Stimulated activated CD8-positive, alpha-beta memory T cell treated with anti-CD3 and anti-CD28 coated beads, Interleukin-2, amount 100 ng/mL, for 48 hours (primary cell): ENCODE data around the gene PICK1.
"Not testable (repeated sequence)": the region's sequence is repeated elsewhere in the genome, so short reads cannot be mapped to it uniquely, and the experiment has no call there.

Experiments used
- DNase-seq, 2 donors: peaks; one replicate each; pipeline ENCODE4 v3.0.0-alpha.2; 2020; ENCODE audit warnings: low read depth in 2 of 2

PICK1 gene

DNA sequence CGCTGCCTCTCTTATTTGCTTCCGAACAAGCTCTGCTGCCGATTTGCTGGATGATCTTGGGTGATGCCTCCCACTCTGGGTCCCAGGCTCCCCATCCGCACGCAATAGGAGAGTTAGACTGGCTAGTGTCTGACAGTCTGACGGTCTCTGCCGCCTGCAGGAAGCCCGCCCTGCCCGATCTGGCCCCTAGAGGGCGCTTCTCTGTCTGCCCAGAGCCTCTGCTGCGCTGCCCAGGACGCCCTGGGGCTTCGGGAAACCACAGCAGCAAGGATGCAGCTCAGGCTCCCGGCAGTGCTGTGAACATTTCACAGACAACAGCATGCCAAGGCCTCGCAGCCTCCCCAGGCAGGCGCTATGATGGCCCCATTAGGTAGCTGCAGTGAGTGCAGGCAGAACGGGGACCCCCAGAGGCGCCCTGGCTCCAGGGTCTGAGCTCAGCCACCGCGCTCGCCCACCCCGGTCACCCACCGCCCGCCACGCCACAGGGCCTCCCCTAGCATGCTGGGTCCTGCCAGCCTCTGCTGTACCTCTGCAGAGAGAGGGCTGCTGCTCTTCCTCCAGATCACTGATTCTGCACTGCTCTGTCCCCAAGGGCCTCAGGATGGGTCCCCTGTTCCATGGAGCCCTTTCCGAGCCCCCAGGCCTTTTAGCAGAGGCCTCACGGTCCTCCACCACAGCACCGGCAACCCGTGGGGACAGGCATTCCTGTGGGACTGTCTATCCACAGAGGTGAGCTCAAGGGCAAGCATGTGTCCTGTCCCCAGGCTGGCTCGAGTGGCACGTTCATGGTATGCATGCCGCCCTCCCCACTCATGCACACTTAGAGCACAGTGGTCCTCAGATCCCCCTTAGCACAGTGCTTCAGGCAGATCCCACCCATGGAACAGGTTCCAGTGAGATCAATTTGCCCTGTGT, 57.5 kb downstream of the PICK1 start:
- DNase-seq: peak; percentile 73 to 75

DNA sequence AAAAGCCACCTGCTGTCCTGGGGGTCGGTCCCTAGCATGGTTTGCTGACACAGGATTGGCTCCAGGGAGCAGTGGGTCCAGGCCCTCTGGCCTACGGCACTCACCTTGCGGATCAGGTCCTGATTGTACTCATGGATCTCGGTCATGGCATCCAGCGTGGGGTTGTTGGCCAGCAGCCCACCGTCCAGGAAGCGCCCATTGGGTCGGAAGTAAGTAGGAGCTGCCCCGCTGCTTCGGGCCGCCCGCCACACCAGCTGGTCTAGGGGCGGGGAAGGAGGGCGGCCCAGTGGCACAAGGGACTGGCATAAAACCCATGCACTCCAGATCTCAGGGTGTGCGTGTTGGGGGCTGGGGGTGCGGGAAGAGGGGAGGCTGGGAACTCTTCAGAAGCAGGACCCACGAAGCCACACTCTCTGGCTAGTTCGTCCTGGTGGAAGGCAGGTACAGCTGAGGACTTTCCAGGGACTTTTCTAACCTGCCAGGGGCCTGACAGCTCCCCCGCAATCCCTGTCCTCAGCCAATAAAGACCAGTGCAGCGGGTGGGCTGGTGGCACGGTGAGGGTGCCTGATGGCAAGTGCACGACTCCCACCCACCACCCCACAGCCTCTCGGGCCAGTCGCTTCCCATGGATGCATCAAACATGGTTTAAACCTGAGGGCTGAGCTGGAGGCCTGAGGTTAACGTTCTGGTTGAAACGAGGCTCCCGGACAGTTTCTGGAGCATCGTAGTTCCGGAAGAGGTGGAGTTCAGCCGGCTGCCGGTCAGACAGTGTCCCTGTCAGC, 58.4 kb downstream of the PICK1 start:
- no peak for DNase-seq

DNA sequence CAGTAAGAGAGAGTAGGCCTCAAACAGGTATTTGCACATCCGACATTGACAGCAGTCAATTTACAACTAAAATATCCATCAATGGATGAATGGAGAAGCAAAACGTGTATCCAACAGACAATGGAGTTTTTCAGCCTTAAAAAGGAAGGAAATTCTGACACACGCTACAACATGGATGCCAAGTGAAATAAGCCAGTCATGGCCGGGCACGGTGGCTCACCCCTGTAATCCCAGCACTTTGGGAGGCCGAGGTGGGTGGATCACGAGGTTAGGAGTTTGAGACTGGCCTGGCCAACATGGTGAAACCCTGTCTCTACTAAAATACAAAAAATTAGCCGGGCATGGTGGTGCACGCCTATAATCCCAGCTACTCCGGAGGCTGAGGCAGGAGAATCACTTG, 60.4 kb downstream of the PICK1 start:
- DNase-seq: not testable (repeated sequence)

DNA sequence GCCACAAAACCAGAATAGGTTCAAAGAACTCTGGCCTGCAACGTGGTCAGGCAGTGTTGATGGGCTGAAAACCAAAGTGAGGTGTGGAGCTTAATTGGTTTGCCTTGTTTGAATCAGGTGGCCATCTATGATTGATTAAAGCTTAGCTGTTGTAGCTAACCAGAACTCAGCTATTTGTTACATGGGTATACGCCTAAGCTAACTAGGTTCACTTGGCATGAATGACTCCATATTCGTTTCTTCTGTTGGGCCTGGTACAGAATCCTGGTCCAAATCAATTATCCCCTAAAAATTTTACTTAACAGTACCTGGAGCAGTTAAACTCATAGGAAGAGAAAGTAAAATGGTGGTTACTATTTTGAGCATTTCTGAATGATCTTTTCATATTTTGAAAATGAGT, 61.0 kb downstream of the PICK1 start:
- DNase-seq: no peak

DNA sequence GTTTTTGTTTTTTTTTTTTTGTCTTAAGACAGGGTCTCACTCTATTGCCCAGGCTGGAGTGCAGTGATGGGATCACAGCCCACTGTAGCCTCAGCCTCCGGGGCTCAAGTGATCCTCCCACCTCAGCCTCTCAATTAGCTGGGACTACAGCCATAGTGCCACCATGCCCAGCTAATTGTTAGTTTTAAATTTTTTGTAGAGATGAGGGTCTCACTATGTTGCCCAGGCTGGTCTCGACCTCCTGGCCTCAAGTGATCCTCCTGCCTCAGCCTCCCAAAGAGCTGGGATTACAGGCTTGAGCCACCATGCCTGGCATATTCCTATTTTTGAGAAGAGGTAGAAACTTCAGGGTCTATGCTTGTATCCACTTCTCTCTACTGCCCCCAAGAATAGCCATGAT, 61.5 kb downstream of the PICK1 start:
- not testable (repeated sequence) for DNase-seq

DNA sequence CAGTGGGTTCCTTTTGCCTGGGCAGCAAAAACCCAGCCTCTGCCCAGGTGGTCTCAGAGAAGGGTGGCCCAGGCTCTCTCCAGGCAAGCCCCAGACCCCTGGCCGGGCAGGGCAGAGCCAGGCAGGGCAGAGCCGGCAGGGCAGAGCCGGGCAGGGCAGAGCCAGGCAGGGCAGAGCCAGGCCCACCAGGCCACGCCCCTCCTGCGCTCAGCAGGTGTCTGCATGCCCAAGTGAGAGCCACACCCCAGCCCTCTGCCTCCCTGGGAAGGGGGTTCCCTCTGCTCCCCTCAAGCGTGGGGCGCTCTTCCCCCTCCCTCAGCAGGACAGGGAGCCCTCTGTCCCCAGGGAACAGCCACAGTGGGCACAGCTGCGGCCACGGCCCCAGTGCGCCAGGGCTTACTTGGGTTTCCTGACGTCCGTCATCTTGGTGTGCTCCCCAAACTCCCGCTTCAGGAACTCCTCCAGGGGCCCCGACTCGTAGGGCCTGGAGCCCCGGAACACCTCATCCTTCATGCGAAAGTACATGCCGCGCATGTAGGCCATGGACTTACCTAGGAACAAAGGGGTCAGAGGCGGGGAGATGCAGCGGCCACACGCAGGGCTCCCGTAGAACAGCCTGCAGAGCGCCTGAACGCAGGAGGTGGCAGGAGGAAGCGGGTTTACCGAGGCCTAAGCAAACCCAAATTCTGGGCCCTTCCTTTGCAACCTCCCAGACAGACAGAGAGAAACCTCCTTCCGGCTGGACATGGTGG, 63.3 kb downstream of the PICK1 start:
- no peak for DNase-seq

DNA sequence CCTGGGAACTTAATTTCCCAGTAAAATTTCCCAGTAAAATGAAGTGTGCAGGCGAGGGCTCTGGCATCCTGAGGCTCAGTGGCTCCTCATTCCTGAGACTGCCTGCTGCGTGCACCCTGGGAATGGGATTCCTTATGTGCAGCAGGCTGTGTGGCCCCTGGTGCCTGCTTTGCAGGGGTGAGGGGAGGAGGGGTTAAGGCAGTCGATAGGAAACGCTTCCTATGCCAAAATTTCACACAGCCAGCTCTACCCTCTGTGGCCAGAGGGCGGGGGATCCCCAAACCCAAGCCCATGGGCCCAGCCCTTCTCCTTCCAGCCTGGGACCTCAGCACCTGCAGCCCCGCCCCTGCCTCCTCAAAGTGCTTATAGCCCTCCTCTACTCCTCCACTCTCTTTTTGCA, 65.4 kb downstream of the PICK1 start:
- DNase-seq: no peak

DNA sequence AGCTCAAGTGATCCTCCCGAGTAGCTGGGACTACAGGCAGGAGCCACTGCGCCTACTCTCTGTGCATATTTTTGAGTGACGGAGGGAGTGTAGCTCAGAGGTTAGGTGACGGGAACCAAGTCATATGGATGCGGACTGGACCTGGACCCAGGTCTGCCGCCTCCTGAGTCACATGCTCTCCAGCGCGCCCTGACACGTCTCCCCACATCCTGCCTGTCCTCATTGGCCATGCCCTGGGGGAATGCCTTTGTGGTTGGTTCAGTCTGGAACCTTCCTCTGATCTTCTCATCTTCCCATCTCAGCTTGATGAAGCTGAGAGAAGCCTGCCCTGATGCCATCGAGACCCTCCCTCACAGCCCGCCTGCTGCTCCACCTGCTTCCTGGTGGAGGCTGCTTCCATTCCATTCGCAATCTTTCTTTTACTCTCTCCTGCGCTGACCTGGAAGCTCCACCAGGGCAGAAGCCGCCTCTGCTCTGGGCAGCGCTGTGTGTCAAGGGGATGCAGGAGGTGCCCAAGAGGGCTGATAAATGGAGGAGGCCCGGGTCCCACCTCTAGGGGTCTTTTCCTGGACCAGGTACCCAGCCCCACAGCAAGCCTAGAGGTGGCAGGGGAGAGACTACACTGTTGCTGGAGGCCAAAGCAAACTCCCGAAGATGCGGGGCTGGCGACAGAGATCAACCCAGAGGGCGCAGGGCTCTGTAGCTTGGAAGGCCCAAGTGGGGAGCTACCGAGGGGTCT, 67.2 kb downstream of the PICK1 start:
- DNase-seq: no peak

DNA sequence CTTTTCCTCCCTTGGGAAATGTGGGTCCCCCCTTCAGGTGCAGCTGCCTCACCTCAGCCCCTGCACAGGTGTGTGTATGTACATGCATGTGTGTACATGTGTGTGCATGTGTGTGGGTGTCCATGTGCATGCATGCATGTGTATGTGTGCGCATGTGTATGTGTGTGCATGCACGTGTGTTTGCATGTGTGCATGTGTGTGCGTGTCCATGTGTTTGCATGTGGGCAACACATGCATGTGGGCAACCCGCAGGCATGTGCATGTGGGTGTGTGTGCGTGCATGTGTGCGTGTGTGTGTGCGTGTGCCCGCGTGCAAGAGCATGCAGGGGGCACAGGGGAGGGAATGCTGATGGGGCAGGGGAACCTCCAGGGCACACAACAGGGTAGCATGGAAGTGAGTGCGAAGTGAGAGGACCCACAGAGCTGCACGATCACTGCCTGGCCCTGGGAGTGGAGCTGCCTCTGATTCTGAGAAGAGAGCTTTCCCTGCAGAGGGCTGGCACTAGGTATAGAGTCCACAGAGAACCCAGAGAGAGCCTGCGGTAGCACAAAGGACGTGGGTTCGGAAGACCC, 67.9 kb downstream of the PICK1 start:
- DNase-seq: no peak
